ENCODE measurements around the gene LARGE2.

The LARGE2 gene

GRCh38 chr11:45922425-45923082, at the start of gene LARGE2:
Gene LARGE2, plus strand, starts transcription at chr11:45922656. Its CDS starts 227 bp downstream, at chr11:45922883.
- no peak for FAIRE-seq

GRCh38 chr11:45876401-45876800, 46.1 kb upstream of the LARGE2 start:
- FAIRE-seq, result no peak

- no peak for FAIRE-seq
Measured at GRCh38 chr11:45877221-45877620, 45.2 kb upstream of the LARGE2 start.

- no peak for FAIRE-seq
Measured at GRCh38 chr11:45877845-45878244, 44.6 kb upstream of the LARGE2 start.

GRCh38 chr11:45879803-45880686, 42.4 kb upstream of the LARGE2 start:
- no peak for FAIRE-seq

- no peak for FAIRE-seq
Measured at GRCh38 chr11:45880772-45881570, 41.5 kb upstream of the LARGE2 start.

GRCh38 chr11:45881708-45882368, 40.6 kb upstream of the LARGE2 start:
- FAIRE-seq, result no peak

- no peak for FAIRE-seq
Measured at GRCh38 chr11:45884596-45885185, 37.8 kb upstream of the LARGE2 start.

- no peak for FAIRE-seq
Measured at GRCh38 chr11:45885274-45885920, 37.1 kb upstream of the LARGE2 start, which contains the start of gene MAPK8IP1. Gene MAPK8IP1, plus strand, starts transcription at chr11:45885651. Its CDS starts 170 bp downstream, at chr11:45885821.

GRCh38 chr11:45885921-45886721, 36.3 kb upstream of the LARGE2 start:
- FAIRE-seq, result no peak

- FAIRE-seq, result no peak
Measured at GRCh38 chr11:45886816-45887520, 35.5 kb upstream of the LARGE2 start.

- FAIRE-seq, result no peak
Measured at GRCh38 chr11:45887587-45887986, 34.9 kb upstream of the LARGE2 start.

GRCh38 chr11:45889555-45889954, 32.9 kb upstream of the LARGE2 start:
- no peak for FAIRE-seq

- no peak for FAIRE-seq
Measured at GRCh38 chr11:45889966-45890365, 32.5 kb upstream of the LARGE2 start.

- FAIRE-seq, result no peak
Measured at GRCh38 chr11:45890886-45891550, 31.4 kb upstream of the LARGE2 start.

- no peak for FAIRE-seq
Measured at GRCh38 chr11:45892856-45893255, 29.6 kb upstream of the LARGE2 start.

- FAIRE-seq, result no peak
Measured at GRCh38 chr11:45894555-45895247, 27.8 kb upstream of the LARGE2 start.

- FAIRE-seq, result no peak
Measured at GRCh38 chr11:45895553-45896259, 26.8 kb upstream of the LARGE2 start.

All from endometrium (tissue), 2 donors.